Activated CD8-positive, alpha-beta T cell treated with anti-CD3 and anti-CD28 coated beads for 36 hours (primary cell): ENCODE measurements around the gene CLPTM1. TPM values are rescaled to one million over a fixed set of nuclear protein-coding genes. Genes with fewer than 3 reads are reported as not detected.
A peak's percentile ranks its signal among the peaks of the same experiment; 100 is the strongest.

ENCODE experiments used
- ATAC-seq: fragments of 200-7000 bp; cut with Tn5 transposase; one replicate; pipeline ENCODE4 v1.10.0; 2021; ENCODE audit warnings: mild to moderate bottlenecking, moderate library complexity
- CTCF ChIA-PET: fragments of 350-600 bp; sonication (Branson Sonifier 250); formaldehyde crosslinking; loops from one replicate; lab custom pipeline; 2021; ENCODE audit warnings: antibody characterized with exemption; lab: Charles Lee
- POLR2A ChIA-PET: fragments of 350-600 bp; sonication (Branson Sonifier 250); formaldehyde crosslinking; loops from one replicate; lab custom pipeline; 2021; ENCODE audit warnings: antibody characterized with exemption; lab: Charles Lee
- DNase-seq: peaks from one replicate; pipeline ENCODE4 v3.0.0-alpha.2; 2020
- H3K27ac Mint-ChIP-seq: one replicate; pipeline ENCODE4 v1.8.0; 2021; ENCODE audit warnings: mild to moderate bottlenecking, mixed read lengths
- H3K27me3 Mint-ChIP-seq: one replicate; pipeline ENCODE4 v1.8.0; 2021; ENCODE audit warnings: mixed read lengths
- H3K36me3 Mint-ChIP-seq: one replicate; pipeline ENCODE4 v1.8.0; 2021; ENCODE audit warnings: low read depth, mixed read lengths
- H3K4me1 Mint-ChIP-seq: one replicate; pipeline ENCODE4 v1.8.0; 2021; ENCODE audit warnings: low read depth, mixed read lengths
- H3K4me3 Mint-ChIP-seq: one replicate; pipeline ENCODE4 v1.8.0; 2021; ENCODE audit warnings: mild to moderate bottlenecking, moderate library complexity, mixed read lengths
- H3K9me3 Mint-ChIP-seq: one replicate; pipeline ENCODE4 v1.8.0; 2021; ENCODE audit warnings: mixed read lengths
- intact Hi-C: fragments of 100-400 bp; cut with micrococcal nuclease; formaldehyde crosslinking; loops from one replicate; pipeline ENCODE4 v1.10.0; 2022
- total RNA-seq, 2 experiments: library from RNA; stranded (reverse); gene quantifications; one replicate each; pipeline ENCODE4 v1.2.3, GENCODE V29; 2021
- TF ChIP-seq, protein P1 (sequence below): fragments of 200-600 bp; IDR thresholded peaks from one replicate; pipeline ENCODE4 v1.8.0; 2022; ENCODE audit warnings: antibody characterized with exemption, mild to moderate bottlenecking

Gene CLPTM1
- total RNA-seq, 2 experiments from 2014 or later, result 38.6 to 39.8 TPM

DNA sequence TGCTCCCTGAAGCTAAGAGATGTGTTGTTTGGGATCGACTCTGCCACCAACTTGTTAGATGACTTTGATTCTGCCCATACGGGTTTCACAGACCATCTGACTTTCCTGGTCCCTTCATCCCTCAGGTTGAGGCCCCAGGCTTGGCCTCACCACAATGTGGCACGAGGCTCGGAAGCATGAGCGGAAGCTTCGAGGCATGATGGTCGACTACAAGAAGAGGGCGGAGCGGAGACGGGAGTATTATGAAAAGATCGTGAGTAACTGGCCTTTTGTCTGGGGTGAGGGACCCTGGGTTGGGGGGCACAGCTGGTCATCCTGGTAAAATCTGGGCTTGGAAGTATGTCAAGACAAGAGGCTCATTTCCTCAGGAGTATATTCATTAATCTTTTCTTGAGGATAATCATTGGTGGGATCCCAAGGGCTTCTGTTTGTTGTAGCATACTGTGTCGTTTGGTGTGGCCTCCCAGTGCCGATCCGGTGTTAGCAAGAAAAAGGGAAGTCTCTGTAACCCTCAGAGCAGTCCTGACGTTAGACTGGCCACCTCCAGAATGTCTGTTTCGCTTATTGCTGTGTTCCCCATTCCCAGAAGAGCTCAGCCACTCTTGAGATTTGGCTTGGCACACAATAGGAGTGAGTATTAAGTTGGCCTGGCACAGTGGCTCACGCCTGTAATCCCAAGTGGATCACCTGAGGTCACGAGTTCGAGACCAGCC lies 85.0 kb downstream of the CLPTM1 start:
- DNase-seq (no peak), ATAC-seq (no peak)
- H3K36me3 Mint-ChIP-seq, result peaks cover 43% of the 10 kb centered on the region

DNA sequence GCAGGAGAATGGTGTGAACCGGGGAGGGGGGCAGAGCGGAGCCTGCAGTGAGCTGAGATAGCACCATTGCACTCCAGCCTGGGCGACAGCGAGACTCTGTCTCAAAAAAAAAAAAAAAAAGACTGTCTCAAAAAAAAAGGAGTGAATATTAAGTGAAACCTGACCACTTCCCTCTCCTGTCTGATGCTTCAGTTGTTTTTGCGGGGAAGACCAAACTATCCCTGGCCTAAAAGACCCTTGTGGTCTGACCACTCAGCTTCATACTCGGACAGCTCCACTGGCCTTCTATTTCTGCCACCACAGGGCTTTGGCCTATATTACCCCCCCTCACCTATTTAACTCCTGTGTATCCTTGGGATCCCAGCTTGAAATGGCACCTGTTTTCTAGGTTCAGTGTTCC lies 85.9 kb downstream of the CLPTM1 start:
- H3K9me3 Mint-ChIP-seq, result no peaks in the 10 kb centered on the region
- H3K36me3 Mint-ChIP-seq, result peaks cover 43% of the 10 kb centered on the region
- H3K4me1 Mint-ChIP-seq, result peaks cover 39% of the 10 kb centered on the region
- TF ChIP-seq, protein P1, sequence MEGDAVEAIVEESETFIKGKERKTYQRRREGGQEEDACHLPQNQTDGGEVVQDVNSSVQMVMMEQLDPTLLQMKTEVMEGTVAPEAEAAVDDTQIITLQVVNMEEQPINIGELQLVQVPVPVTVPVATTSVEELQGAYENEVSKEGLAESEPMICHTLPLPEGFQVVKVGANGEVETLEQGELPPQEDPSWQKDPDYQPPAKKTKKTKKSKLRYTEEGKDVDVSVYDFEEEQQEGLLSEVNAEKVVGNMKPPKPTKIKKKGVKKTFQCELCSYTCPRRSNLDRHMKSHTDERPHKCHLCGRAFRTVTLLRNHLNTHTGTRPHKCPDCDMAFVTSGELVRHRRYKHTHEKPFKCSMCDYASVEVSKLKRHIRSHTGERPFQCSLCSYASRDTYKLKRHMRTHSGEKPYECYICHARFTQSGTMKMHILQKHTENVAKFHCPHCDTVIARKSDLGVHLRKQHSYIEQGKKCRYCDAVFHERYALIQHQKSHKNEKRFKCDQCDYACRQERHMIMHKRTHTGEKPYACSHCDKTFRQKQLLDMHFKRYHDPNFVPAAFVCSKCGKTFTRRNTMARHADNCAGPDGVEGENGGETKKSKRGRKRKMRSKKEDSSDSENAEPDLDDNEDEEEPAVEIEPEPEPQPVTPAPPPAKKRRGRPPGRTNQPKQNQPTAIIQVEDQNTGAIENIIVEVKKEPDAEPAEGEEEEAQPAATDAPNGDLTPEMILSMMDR, result no peak
- ChIA-PET POLR2A (interaction anchor here (1.0 to 1.8 kb wide), 5 partner anchors 12 to 87 kb away, joined by 3 to 6 read pairs (median 3); partner anchors contain the start of gene GEMIN7), CTCF (interaction anchor here (2.0 to 3.1 kb wide), 2 partner anchors 18 to 85 kb away, joined by 6 to 27 read pairs; no protein-coding TSS in a partner anchor)
- H3K4me3 Mint-ChIP-seq, result peak overlapping the region; percentile 36
- ATAC-seq (no peak), DNase-seq (no peak)
- peak overlapping the region; percentile 27 for H3K27ac Mint-ChIP-seq
- intact Hi-C loops, result no loop called here
- H3K27me3 Mint-ChIP-seq, result no peaks in the 10 kb centered on the region

More for the DNA sequence above, 85.0 kb downstream of the CLPTM1 start:
- intact Hi-C loops, result no loop called here
- Mint-ChIP-seq H3K27me3 (no peaks in the 10 kb centered on the region), H3K4me1 (peaks cover 31% of the 10 kb centered on the region), H3K9me3 (no peaks in the 10 kb centered on the region), H3K27ac (peak overlapping the region; percentile 30), H3K4me3 (peak overlapping the region; percentile 92)
- TF ChIP-seq, protein P1, result no peak
- POLR2A ChIA-PET, result interaction anchor here (1.0 to 1.8 kb wide), 9 partner anchors 9 to 148 kb away, joined by 3 to 6 read pairs (median 3); no protein-coding TSS in a partner anchor
- CTCF ChIA-PET, result interaction anchor here (1.1 to 3.1 kb wide), 4 partner anchors 19 to 86 kb away, joined by 3 to 27 read pairs (median 4); no protein-coding TSS in a partner anchor

Other genes starting within 250 kb of the CLPTM1 start
- 10 to 100 TPM; 22.8 to 27.7 TPM for gene BCL3, start 206.7 kb upstream of the CLPTM1 start, total RNA-seq
- not detected for gene CBLC, start 177.5 kb upstream of the CLPTM1 start, total RNA-seq
- not detected for gene BCAM, start 146.3 kb upstream of the CLPTM1 start, total RNA-seq
- under 1 TPM; 0.36 to 0.65 TPM for gene NECTIN2, start 109.1 kb upstream of the CLPTM1 start, total RNA-seq
- 100 to 1,000 TPM; 134 to 138 TPM for gene TOMM40, start 64.1 kb upstream of the CLPTM1 start, total RNA-seq
- gene APOE, start 49.6 kb upstream of the CLPTM1 start, total RNA-seq, result 1 to 10 TPM in 1 of 2 experiments, under 1 TPM in 1; 0.87 to 1.2 TPM
- gene APOC1, start 40.8 kb upstream of the CLPTM1 start, total RNA-seq, result 1 to 10 TPM; 2.5 to 3.6 TPM
- not detected for gene APOC4, start 13.1 kb upstream of the CLPTM1 start, total RNA-seq
- not detected for gene APOC2, start 9.3 kb upstream of the CLPTM1 start, total RNA-seq
- gene RELB, start 46.1 kb downstream of the CLPTM1 start, total RNA-seq, result 10 to 100 TPM; 37.6 to 37.9 TPM
- 10 to 100 TPM; 72.7 to 80.5 TPM for gene CLASRP, start 83.7 kb downstream of the CLPTM1 start, total RNA-seq
- 1 to 10 TPM; 5.0 to 6.3 TPM for gene ZNF296, start 121.1 kb downstream of the CLPTM1 start, total RNA-seq
- gene GEMIN7, start 123.9 kb downstream of the CLPTM1 start, total RNA-seq, result 10 to 100 TPM; 44.1 to 46.8 TPM
- 10 to 100 TPM; 20.9 to 21.2 TPM for gene PPP1R37, start 137.8 kb downstream of the CLPTM1 start, total RNA-seq
- under 1 TPM; 0.07 to 0.16 TPM for gene NKPD1, start 205.6 kb downstream of the CLPTM1 start, total RNA-seq
- 10 to 100 TPM; 27.3 to 28.8 TPM for gene TRAPPC6A, start 222.9 kb downstream of the CLPTM1 start, total RNA-seq
- 10 to 100 TPM in 1 of 2 experiments, 1 to 10 TPM in 1; 8.9 to 10.8 TPM for gene BLOC1S3, start 223.4 kb downstream of the CLPTM1 start, total RNA-seq